Measurements from ENCODE around the gene RUSC2. TPM values are rescaled to one million over a fixed set of nuclear protein-coding genes. Genes with fewer than 3 reads are reported as not detected.

RUSC2 gene
- total RNA-seq, 1 experiment from 2014 or later = 12.5 TPM

DNA sequence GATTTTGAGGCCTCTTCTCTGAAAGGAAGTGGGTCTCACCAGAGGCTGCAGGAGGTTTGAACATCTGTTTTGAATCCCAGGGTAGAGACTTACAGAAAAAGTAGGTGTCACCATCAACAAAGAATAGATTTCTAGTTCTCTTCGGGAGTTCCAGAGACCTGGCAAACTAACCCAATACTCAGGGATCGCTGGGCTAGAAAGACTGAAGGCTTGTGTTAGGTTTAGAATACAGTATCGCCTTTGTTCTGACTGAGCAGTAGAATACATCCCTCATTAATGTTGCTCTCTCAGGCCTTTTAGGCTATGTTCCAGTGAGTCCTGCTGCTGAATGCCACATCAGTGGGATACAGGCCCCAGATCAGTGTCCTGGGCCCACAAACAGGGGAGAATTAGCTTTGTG lies 27.2 kb downstream of the RUSC2 start:
- H3K4me1 ChIP-seq (replicated peaks; ENCODE audit: insufficient read depth) = peaks cover 81% of the 10 kb centered on the region
- H2AFZ ChIP-seq = no peak overlapping the region
- peak overlapping the region; percentile 89 for H3K27ac ChIP-seq
- intact Hi-C loops (cut with micrococcal nuclease; ENCODE audit: unreplicated experiment) = no loop called here
- TF ChIP-seq EZH2 (IDR thresholded peaks at IDR 0.05; ENCODE audit: low read depth) = no peak
- TF ChIP-seq, protein P1, sequence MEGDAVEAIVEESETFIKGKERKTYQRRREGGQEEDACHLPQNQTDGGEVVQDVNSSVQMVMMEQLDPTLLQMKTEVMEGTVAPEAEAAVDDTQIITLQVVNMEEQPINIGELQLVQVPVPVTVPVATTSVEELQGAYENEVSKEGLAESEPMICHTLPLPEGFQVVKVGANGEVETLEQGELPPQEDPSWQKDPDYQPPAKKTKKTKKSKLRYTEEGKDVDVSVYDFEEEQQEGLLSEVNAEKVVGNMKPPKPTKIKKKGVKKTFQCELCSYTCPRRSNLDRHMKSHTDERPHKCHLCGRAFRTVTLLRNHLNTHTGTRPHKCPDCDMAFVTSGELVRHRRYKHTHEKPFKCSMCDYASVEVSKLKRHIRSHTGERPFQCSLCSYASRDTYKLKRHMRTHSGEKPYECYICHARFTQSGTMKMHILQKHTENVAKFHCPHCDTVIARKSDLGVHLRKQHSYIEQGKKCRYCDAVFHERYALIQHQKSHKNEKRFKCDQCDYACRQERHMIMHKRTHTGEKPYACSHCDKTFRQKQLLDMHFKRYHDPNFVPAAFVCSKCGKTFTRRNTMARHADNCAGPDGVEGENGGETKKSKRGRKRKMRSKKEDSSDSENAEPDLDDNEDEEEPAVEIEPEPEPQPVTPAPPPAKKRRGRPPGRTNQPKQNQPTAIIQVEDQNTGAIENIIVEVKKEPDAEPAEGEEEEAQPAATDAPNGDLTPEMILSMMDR (conservative IDR thresholded peaks at IDR 0.05) = no peak
- DNase-seq = no peak
- H3K27me3 ChIP-seq (ENCODE audit: insufficient read depth, low read depth) = no peaks in the 10 kb centered on the region
- peak overlapping the region; percentile 72 for H3K4me2 ChIP-seq
- no peaks in the 10 kb centered on the region for H3K36me3 ChIP-seq (ENCODE audit: low read depth)
- no peaks in the 10 kb centered on the region for H3K9me2 ChIP-seq (ENCODE audit: insufficient read depth)
- ChIA-PET CTCF (no interaction called here), POLR2A (ENCODE audit: unreplicated experiment) (no interaction called here)
- peaks cover 45% of the 10 kb centered on the region for H3F3A ChIP-seq (ENCODE audit: insufficient read depth, low read depth)
- H4K20me1 ChIP-seq (ENCODE audit: insufficient read depth) = no peaks in the 10 kb centered on the region
- H3K9me3 ChIP-seq (ENCODE audit: insufficient read depth, low read depth) = no peaks in the 10 kb centered on the region
- TSS peak; percentile 12 for BruUV-seq (replicated peaks)
- no peak overlapping the region for H3K4me3 ChIP-seq
- peaks cover 74% of the 10 kb centered on the region for H3K79me2 ChIP-seq (ENCODE audit: low read depth)

DNA sequence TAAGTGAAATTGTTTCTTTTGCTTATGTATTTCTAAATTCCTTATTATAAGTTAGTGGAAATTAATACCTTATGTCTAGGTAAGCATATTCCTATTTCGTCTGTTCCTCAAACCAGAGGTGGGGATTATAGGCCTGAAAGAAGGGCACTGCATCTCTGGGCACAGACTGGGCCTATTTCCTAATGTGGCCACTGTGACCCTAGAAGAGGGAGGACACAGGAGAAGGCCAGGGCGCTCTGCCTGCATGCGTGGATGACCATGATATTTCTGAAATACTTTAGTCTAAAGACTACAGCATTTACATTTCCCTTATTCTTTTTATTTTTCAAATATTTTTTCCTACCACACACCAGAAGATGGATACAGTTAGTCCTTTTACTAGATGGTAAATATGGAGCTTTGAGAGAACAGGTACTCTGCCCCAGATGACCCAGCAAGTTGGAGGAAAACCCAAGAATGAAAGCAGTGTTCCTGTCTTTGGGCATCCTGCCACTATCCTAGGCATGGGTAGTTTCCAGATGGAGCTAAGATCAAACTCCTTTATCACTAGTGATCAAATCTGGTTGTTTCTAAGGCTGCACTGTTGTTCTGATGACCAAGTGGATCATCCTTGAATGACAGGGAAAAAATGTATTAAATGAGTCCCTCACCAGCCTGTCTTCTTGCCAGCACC lies 27.8 kb downstream of the RUSC2 start:
- TF ChIP-seq EZH2 (IDR thresholded peaks at IDR 0.05; ENCODE audit: low read depth) = no peak
- TF ChIP-seq, protein P1 (conservative IDR thresholded peaks at IDR 0.05) = no peak
- H2AFZ ChIP-seq = no peak overlapping the region
- CTCF ChIA-PET = no interaction called here
- POLR2A ChIA-PET (ENCODE audit: unreplicated experiment) = no interaction called here
- no peaks in the 10 kb centered on the region for H4K20me1 ChIP-seq (ENCODE audit: insufficient read depth)
- intact Hi-C loops (cut with micrococcal nuclease; ENCODE audit: unreplicated experiment) = loop anchor here (2.0 kb wide), 1 partner anchor 27 kb away; the partner anchor contains the start of gene RUSC2
- H3K27ac ChIP-seq = peak overlapping the region; percentile 89
- H3K79me2 ChIP-seq (ENCODE audit: low read depth) = peaks cover 74% of the 10 kb centered on the region
- no peaks in the 10 kb centered on the region for H3K36me3 ChIP-seq (ENCODE audit: low read depth)
- DNase-seq = no peak
- no peak overlapping the region for H3K4me3 ChIP-seq
- no peaks in the 10 kb centered on the region for H3K9me2 ChIP-seq (ENCODE audit: insufficient read depth)
- peaks cover 76% of the 10 kb centered on the region for H3K4me1 ChIP-seq (replicated peaks; ENCODE audit: insufficient read depth)
- no peaks in the 10 kb centered on the region for H3K9me3 ChIP-seq (ENCODE audit: insufficient read depth, low read depth)
- H3F3A ChIP-seq (ENCODE audit: insufficient read depth, low read depth) = peaks cover 45% of the 10 kb centered on the region
- H3K4me2 ChIP-seq = peak overlapping the region; percentile 72
- H3K27me3 ChIP-seq (ENCODE audit: insufficient read depth, low read depth) = no peaks in the 10 kb centered on the region
- BruUV-seq (replicated peaks) = TSS peak; percentile 73

DNA sequence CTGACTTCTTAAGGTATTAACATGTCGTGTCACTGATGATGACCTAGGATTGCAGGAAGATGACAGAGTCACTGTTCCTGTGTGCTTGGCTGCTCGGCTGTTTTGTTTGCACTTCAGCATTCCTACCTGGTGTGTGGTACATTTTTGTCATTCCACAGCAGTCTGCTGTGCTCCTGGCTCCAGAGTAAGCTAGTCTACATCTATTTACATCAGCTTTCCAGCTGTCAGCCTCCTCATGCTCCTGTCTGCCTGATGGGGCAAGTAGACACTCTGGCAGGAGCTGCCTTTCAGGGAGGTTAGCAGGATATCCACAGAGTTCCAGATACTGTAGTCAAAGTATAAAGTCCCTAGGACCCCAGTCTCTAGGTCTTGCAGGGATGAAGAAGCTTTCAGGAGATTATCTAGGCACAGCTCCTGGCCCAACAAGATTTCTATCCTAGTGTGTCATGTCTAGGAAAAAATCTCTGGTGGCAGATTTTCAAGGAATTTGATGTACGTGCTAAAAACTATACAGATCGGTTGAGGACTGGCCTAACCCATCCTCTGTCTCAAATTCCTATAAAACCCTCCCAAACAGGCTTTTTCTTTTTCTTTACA lies 28.4 kb downstream of the RUSC2 start:
- DNase-seq = peak; percentile 73 to 96
- Histone ChIP-seq H3K27me3 (ENCODE audit: insufficient read depth, low read depth) (no peaks in the 10 kb centered on the region), H3K4me3 (no peak overlapping the region), H3K4me1 (replicated peaks; ENCODE audit: insufficient read depth) (peaks cover 76% of the 10 kb centered on the region), H3F3A (ENCODE audit: insufficient read depth, low read depth) (peaks cover 45% of the 10 kb centered on the region), H3K4me2 (peak overlapping the region; percentile 72), H3K27ac (peak overlapping the region; percentile 89), H2AFZ (no peak overlapping the region), H3K79me2 (ENCODE audit: low read depth) (peaks cover 73% of the 10 kb centered on the region), H4K20me1 (ENCODE audit: insufficient read depth) (no peaks in the 10 kb centered on the region), H3K9me3 (ENCODE audit: insufficient read depth, low read depth) (no peaks in the 10 kb centered on the region), H3K36me3 (ENCODE audit: low read depth) (no peaks in the 10 kb centered on the region), H3K9me2 (ENCODE audit: insufficient read depth) (no peaks in the 10 kb centered on the region)
- no TSS peak for BruUV-seq (replicated peaks)
- intact Hi-C loops (cut with micrococcal nuclease; ENCODE audit: unreplicated experiment) = loop anchor here (2.0 kb wide), 1 partner anchor 28 kb away; the partner anchor contains the start of gene RUSC2
- POLR2A ChIA-PET (ENCODE audit: unreplicated experiment) = interaction anchor here (0.5 kb wide), 1 partner anchor 26 kb away, joined by 10 read pairs; no protein-coding TSS in a partner anchor
- CTCF ChIA-PET = interaction anchor here (0.6 kb wide), 2 partner anchors 28 to 135 kb away, joined by 3 to 4 read pairs; partner anchors contain the start of gene RUSC2
- TF ChIP-seq, protein P1 (conservative IDR thresholded peaks at IDR 0.05) = no peak
- no peak for TF ChIP-seq EZH2 (IDR thresholded peaks at IDR 0.05; ENCODE audit: low read depth)

Data from PC-9 (cell line).